ENCODE data around the gene CCL20. TPM values are rescaled to one million over a fixed set of nuclear protein-coding genes. Genes with fewer than 3 reads are reported as not detected.
A peak's percentile ranks its signal among the peaks of the same experiment; 100 is the strongest.

CCL20 gene
- total and polyA plus RNA-seq, 12 donors = 0.20 TPM; not detected in 11

DNA sequence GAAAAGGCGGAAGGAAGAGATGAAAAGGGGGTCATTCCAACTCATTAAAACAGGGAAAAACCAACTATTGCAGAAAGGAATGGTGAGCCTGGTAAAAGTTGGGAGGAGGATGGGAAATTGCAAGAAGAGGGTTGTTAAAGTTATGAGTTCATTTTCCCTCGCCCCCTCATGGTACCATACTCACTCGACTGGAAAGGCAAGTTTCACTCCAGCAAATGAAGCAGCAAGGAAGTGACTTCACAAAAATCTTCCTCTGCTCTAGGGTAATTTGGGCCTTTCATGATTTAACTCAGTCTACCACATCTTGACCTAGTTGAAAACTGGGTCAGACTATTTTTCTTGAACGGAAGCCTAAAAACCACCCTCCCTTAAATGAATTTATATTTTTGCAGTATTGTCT, 34.9 kb downstream of the CCL20 start:
- intact Hi-C loops (cut with DNase I) = no loop called here
- Histone ChIP-seq H3K27me3 (peaks cover 0 to 6% (median 0%) of the 10 kb centered on the region in 7 donors), H3K36me3 (no peaks in the 10 kb centered on the region), H3K9me3 (no peaks in the 10 kb centered on the region), H3K4me3 (no peak overlapping the region), H3K4me1 (no peaks in the 10 kb centered on the region), H3K27ac (no peak overlapping the region)
- ATAC-seq = no peak
- TF ChIP-seq, protein P1, sequence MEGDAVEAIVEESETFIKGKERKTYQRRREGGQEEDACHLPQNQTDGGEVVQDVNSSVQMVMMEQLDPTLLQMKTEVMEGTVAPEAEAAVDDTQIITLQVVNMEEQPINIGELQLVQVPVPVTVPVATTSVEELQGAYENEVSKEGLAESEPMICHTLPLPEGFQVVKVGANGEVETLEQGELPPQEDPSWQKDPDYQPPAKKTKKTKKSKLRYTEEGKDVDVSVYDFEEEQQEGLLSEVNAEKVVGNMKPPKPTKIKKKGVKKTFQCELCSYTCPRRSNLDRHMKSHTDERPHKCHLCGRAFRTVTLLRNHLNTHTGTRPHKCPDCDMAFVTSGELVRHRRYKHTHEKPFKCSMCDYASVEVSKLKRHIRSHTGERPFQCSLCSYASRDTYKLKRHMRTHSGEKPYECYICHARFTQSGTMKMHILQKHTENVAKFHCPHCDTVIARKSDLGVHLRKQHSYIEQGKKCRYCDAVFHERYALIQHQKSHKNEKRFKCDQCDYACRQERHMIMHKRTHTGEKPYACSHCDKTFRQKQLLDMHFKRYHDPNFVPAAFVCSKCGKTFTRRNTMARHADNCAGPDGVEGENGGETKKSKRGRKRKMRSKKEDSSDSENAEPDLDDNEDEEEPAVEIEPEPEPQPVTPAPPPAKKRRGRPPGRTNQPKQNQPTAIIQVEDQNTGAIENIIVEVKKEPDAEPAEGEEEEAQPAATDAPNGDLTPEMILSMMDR (IDR thresholded peaks at IDR 0.05) = no peak
- DNase-seq = no peak
- WGBS, 2 donors = 73 to 78% methylated on average over 4 of the region's 4 CpGs

DNA sequence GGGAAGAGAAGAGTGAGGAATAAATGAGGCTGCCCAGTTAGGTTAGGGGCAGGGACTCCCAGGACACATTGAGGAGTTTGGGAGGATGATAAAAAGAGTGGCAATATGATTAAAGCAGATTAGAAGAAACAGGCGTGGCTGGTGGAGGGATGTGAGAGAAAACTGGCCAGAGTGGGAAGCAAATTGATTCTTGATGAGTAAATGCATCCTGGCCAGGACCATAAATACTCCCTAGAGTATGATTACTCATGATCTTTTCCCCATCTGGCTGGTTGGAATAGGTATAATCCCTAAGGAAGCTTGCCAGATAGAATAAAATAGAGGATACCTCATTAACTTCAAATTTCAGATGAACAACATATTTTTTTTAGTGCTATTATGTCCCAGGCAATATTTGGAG, 36.3 kb downstream of the CCL20 start:
- TF ChIP-seq, protein P1 (IDR thresholded peaks at IDR 0.05) = no peak

DNA sequence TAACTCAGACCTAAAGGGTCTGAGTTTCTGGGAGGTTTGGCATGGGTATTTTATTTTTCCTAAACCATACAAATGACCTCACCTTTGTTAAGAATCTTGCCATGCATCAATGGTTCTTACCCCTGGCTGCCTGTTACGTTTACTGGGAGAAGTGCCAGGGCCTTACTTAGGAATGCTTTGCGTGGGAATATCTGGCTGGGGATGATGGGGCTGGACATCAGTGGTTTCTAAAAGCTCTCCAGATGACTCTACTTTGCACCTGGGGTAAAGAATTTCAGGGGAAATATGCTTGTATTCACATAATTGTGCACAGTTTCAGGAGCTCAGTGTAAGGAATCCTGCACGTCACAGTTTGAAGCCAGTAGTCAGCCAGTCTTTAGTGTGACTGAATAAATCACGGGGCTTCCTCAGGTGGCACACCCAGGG, 39.6 kb downstream of the CCL20 start:
- intact Hi-C loops (cut with DNase I) = no loop called here
- ATAC-seq (peak in 1 of 8 donors; percentile 41), DNase-seq (no peak)
- WGBS, 2 donors = 54 to 59% methylated on average over 4 of the region's 4 CpGs
- TF ChIP-seq, protein P1 (IDR thresholded peaks at IDR 0.05) = no peak
- Histone ChIP-seq H3K27ac (no peak overlapping the region), H3K9me3 (no peaks in the 10 kb centered on the region), H3K4me3 (no peak overlapping the region), H3K4me1 (no peaks in the 10 kb centered on the region), H3K27me3 (peaks cover 0 to 5% (median 0%) of the 10 kb centered on the region in 7 donors), H3K36me3 (no peaks in the 10 kb centered on the region)

More for the DNA sequence above, 36.3 kb downstream of the CCL20 start:
- H3K36me3 ChIP-seq = no peaks in the 10 kb centered on the region
- intact Hi-C loops (cut with DNase I) = no loop called here
- H3K4me3 ChIP-seq = no peak overlapping the region
- peaks cover 0 to 4% (median 0%) of the 10 kb centered on the region in 7 donors for H3K27me3 ChIP-seq
- H3K4me1 ChIP-seq = no peaks in the 10 kb centered on the region
- ATAC-seq = peak in 1 of 8 donors; percentile 74
- H3K9me3 ChIP-seq = no peaks in the 10 kb centered on the region
- DNase-seq = no peak
- WGBS, 2 donors = 33 to 48% methylated on average over 1 of the region's 1 CpG
- H3K27ac ChIP-seq = no peak overlapping the region

DNA sequence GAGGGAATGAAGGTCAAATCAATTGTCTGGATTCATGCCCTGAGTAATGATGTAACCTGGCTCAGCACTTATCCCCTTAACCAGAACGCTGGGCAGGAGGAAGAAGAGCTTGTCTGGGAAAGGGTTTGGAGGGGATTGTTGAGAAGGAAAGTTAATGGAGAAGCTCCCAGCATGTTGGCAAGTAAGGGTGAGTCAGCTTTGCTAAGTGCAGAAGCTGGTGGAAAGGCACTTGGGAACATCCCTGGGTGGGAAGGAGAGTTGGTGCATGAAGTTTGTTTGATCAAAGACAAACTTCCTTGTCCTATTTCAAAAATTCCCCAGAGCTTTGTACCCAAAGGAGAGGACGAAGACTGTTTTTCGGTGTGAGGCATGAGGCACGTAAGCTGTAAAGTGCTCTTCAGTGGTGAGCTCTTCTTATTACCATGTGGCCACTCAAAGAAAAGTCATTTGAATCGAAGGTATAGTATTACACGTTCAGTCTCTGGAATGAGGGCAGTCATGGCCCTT, 40.2 kb downstream of the CCL20 start:
- intact Hi-C loops (cut with DNase I) = no loop called here
- no peak for ATAC-seq
- 70 to 72% methylated on average over 6 of the region's 6 CpGs for WGBS, 2 donors

More for the DNA sequence above, 40.2 kb downstream of the CCL20 start:
- no peak overlapping the region for H3K4me3 ChIP-seq
- H3K27ac ChIP-seq = no peak overlapping the region
- no peaks in the 10 kb centered on the region for H3K9me3 ChIP-seq
- no peaks in the 10 kb centered on the region for H3K4me1 ChIP-seq
- no peak for DNase-seq
- peaks cover 0 to 5% (median 0%) of the 10 kb centered on the region in 7 donors for H3K27me3 ChIP-seq
- no peaks in the 10 kb centered on the region for H3K36me3 ChIP-seq
- TF ChIP-seq, protein P1 (IDR thresholded peaks at IDR 0.05) = no peak

Measured in heart right ventricle (tissue), 16 donors.